Neural progenitor cell (in vitro differentiated cells): ENCODE data around the gene IL11RA.

Experiments used
- EZH2 ChIP-seq: fragments of 200-600 bp; sonication (generic); IDR thresholded peaks from 2 replicates; pipeline ENCODE4 v1.6.1; 2017; ENCODE audit warnings: antibody characterized with exemption, mild to moderate bottlenecking, moderate library complexity
- EZH2phosphoT487 ChIP-seq: fragments of 200-600 bp; sonication (generic); IDR thresholded peaks from 2 replicates; pipeline ENCODE4 v1.6.1; 2017; ENCODE audit warnings: antibody characterized with exemption

- TF ChIP-seq EZH2phosphoT487 (no peak), EZH2 (no peak)
These were observed 39.9 kb downstream of the IL11RA start for GRCh38 chr9:34691936-34692315.
